ENCODE data around the gene DIPK2B. TPM values are rescaled to one million over a fixed set of nuclear protein-coding genes. Genes with fewer than 3 reads are reported as not detected.
A peak's percentile ranks its signal among the peaks of the same experiment; 100 is the strongest.

The DIPK2B gene
- total RNA-seq, 1 donor from 2014 or later = not detected

DNA sequence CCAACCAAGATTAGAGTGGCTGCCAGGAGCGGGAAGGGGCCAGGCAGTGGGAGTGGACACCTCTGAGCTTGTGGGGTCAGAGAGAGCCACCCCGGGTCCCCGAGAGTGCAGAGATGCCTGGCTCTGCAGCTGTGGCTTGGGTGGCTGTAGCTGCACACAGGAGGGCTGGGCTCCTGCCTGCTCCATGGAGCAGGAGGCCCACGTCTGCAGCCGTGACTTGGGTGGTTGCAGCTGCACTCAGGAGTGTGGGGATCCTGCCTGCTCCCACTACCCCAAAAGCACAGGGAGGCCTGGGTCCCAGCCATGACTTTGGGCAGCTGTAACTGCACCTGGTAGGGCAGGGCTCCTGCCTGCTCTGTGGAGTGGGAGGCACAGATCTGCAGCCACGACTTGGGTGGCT, 28.7 kb upstream of the DIPK2B start:
- Histone ChIP-seq H3K36me3 (no peaks in the 10 kb centered on the region), H4K20me1 (ENCODE audit: low read depth) (no peaks in the 10 kb centered on the region), H3K4me3 (no peak overlapping the region), H3K4me2 (no peak overlapping the region), H3K9me3 (ENCODE audit: low read depth) (no peaks in the 10 kb centered on the region), H3K27ac (no peak overlapping the region), H3K4me1 (no peaks in the 10 kb centered on the region), H3K27me3 (no peaks in the 10 kb centered on the region), H3K9ac (no peak overlapping the region), H3K79me2 (ENCODE audit: low read depth) (no peaks in the 10 kb centered on the region), H3F3A (ENCODE audit: low read depth) (no peaks in the 10 kb centered on the region), H2AFZ (replicated peaks) (no peak overlapping the region)
- DNase-seq (ENCODE audit: low spot score) = no peak
- Mint-ChIP-seq H3K27ac (no peak overlapping the region), H3K4me1 (no peaks in the 10 kb centered on the region), H3K27me3 (ENCODE audit: insufficient read depth, low read depth) (peaks cover 2% of the 10 kb centered on the region), H3K9me3 (peaks cover 2% of the 10 kb centered on the region), H3K4me3 (no peak overlapping the region), H3K36me3 (no peaks in the 10 kb centered on the region)
- TF ChIP-seq EZH2 (IDR thresholded peaks at IDR 0.05) (no peak), EZH2phosphoT487 (IDR thresholded peaks at IDR 0.05) (no peak)
- TF ChIP-seq, protein P1, sequence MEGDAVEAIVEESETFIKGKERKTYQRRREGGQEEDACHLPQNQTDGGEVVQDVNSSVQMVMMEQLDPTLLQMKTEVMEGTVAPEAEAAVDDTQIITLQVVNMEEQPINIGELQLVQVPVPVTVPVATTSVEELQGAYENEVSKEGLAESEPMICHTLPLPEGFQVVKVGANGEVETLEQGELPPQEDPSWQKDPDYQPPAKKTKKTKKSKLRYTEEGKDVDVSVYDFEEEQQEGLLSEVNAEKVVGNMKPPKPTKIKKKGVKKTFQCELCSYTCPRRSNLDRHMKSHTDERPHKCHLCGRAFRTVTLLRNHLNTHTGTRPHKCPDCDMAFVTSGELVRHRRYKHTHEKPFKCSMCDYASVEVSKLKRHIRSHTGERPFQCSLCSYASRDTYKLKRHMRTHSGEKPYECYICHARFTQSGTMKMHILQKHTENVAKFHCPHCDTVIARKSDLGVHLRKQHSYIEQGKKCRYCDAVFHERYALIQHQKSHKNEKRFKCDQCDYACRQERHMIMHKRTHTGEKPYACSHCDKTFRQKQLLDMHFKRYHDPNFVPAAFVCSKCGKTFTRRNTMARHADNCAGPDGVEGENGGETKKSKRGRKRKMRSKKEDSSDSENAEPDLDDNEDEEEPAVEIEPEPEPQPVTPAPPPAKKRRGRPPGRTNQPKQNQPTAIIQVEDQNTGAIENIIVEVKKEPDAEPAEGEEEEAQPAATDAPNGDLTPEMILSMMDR (IDR thresholded peaks at IDR 0.05) = no peak

DNA sequence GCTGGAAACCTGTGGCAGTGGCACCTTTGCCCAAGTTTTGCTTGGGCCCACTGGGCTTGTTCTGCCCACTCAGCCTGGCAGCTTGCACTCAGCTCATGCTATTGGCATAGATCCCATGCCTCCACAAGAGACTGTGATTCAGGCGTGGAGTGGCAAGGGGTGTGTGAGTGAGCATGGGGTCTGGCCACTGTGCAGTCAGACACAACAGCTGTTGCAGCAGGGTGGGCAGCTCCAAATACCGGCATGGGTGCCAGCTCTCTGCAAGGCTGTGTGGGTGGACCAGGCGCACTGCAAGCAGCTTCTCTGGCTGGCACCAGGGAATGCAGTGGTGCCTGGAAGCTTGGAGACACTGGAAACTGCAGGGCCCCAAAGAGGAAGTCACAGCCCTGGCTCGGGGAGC, 27.4 kb upstream of the DIPK2B start:
- no peaks in the 10 kb centered on the region for H4K20me1 ChIP-seq (ENCODE audit: low read depth)
- no peaks in the 10 kb centered on the region for H3K36me3 ChIP-seq
- H3K79me2 ChIP-seq (ENCODE audit: low read depth) = no peaks in the 10 kb centered on the region
- no peak overlapping the region for H3K4me3 ChIP-seq
- TF ChIP-seq EZH2phosphoT487 (IDR thresholded peaks at IDR 0.05) = no peak
- TF ChIP-seq, protein P1 (IDR thresholded peaks at IDR 0.05) = no peak
- TF ChIP-seq EZH2 (IDR thresholded peaks at IDR 0.05) = no peak
- Mint-ChIP-seq H3K4me3 (no peak overlapping the region), H3K36me3 (no peaks in the 10 kb centered on the region), H3K4me1 (no peaks in the 10 kb centered on the region), H3K9me3 (no peaks in the 10 kb centered on the region), H3K27ac (no peak overlapping the region), H3K27me3 (ENCODE audit: insufficient read depth, low read depth) (no peaks in the 10 kb centered on the region)
- no peak overlapping the region for H3K27ac ChIP-seq
- no peak for DNase-seq (ENCODE audit: low spot score)
- H3K9ac ChIP-seq = no peak overlapping the region
- no peak overlapping the region for H2AFZ ChIP-seq (replicated peaks)
- no peaks in the 10 kb centered on the region for H3K4me1 ChIP-seq
- H3F3A ChIP-seq (ENCODE audit: low read depth) = no peaks in the 10 kb centered on the region
- H3K9me3 ChIP-seq (ENCODE audit: low read depth) = no peaks in the 10 kb centered on the region
- H3K4me2 ChIP-seq = no peak overlapping the region
- no peaks in the 10 kb centered on the region for H3K27me3 ChIP-seq

DNA sequence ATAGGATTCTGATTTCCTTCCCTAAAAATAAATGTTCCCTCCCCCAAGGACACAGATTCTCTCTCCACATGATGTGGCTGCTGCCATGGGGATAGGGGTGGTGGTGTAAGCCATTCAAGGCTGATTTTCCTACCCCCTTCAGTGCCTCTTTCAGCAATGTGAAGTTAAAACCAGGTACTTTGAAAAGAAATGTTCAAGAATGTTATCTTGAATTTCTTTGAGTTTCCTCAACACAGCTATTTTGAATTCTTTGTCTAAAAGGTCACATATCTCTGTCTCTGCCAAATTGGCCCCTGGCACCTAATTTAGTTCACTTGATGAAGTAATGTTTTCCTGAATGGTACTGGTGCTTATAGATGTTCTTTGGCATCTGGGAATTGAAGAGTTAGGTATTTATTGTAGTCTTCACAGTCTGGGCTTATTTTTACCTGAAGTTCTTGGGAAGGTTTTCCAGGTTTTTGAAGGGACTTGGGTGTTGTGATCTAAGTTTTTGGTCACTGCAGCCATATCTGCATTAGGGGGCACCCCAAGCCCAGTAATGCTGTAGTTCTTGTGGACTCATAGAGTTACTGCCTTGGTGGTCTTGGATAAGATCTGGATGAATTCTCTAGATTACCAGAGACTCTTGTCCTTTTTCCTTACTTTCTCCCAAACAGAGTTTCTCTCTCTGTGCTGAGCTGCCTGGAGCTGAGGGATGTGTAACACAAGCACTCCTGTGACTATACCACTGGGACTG, 7.6 kb upstream of the DIPK2B start:
- Histone ChIP-seq H2AFZ (replicated peaks) (no peak overlapping the region), H3F3A (ENCODE audit: low read depth) (no peaks in the 10 kb centered on the region), H3K4me1 (no peaks in the 10 kb centered on the region), H3K4me3 (no peak overlapping the region), H3K4me2 (no peak overlapping the region), H4K20me1 (ENCODE audit: low read depth) (no peaks in the 10 kb centered on the region), H3K27me3 (no peaks in the 10 kb centered on the region), H3K79me2 (ENCODE audit: low read depth) (no peaks in the 10 kb centered on the region), H3K9me3 (ENCODE audit: low read depth) (peaks cover 25% of the 10 kb centered on the region), H3K27ac (no peak overlapping the region), H3K36me3 (no peaks in the 10 kb centered on the region), H3K9ac (no peak overlapping the region)
- H3K36me3 Mint-ChIP-seq = no peaks in the 10 kb centered on the region
- H3K4me3 Mint-ChIP-seq = no peak overlapping the region
- peaks cover 24% of the 10 kb centered on the region for H3K9me3 Mint-ChIP-seq
- TF ChIP-seq, protein P1 (IDR thresholded peaks at IDR 0.05) = peak; percentile 24
- TF ChIP-seq EZH2 (IDR thresholded peaks at IDR 0.05) = no peak
- no peaks in the 10 kb centered on the region for H3K27me3 Mint-ChIP-seq (ENCODE audit: insufficient read depth, low read depth)
- no peak overlapping the region for H3K27ac Mint-ChIP-seq
- DNase-seq (ENCODE audit: low spot score) = no peak
- no peaks in the 10 kb centered on the region for H3K4me1 Mint-ChIP-seq

Data from neural progenitor cell (in vitro differentiated cells).